ENCODE measurements around the gene MTHFD2L.

MTHFD2L gene

GRCh38 chr4:74309223-74309622 lies 151.3 kb downstream of the MTHFD2L start:
- no peak overlapping the region for H3K4me3 Mint-ChIP-seq
- no peaks in the 10 kb centered on the region for H3K4me1 Mint-ChIP-seq
- H3K27ac Mint-ChIP-seq: no peak overlapping the region
- no peak for TF ChIP-seq CTCF (IDR thresholded peaks at IDR 0.05)
- H3K27me3 Mint-ChIP-seq (ENCODE audit: low read depth, poor library complexity): no peaks in the 10 kb centered on the region
- DNase-seq: no peak
- no peaks in the 10 kb centered on the region for H3K36me3 Mint-ChIP-seq (ENCODE audit: low read depth)
- H3K9me3 Mint-ChIP-seq: no peaks in the 10 kb centered on the region

GRCh38 chr4:74311696-74312313 lies 153.9 kb downstream of the MTHFD2L start:
- Mint-ChIP-seq H3K4me3 (no peak overlapping the region), H3K4me1 (no peaks in the 10 kb centered on the region), H3K9me3 (no peaks in the 10 kb centered on the region), H3K36me3 (ENCODE audit: low read depth) (no peaks in the 10 kb centered on the region), H3K27ac (no peak overlapping the region), H3K27me3 (ENCODE audit: low read depth, poor library complexity) (peaks cover 4% of the 10 kb centered on the region)
- peak; percentile 32 for TF ChIP-seq CTCF (IDR thresholded peaks at IDR 0.05)
- peak; percentile 12 for DNase-seq

GRCh38 chr4:74314329-74314728 lies 156.4 kb downstream of the MTHFD2L start:
- Mint-ChIP-seq H3K27me3 (ENCODE audit: low read depth, poor library complexity) (peaks cover 4% of the 10 kb centered on the region), H3K4me1 (no peaks in the 10 kb centered on the region), H3K4me3 (no peak overlapping the region), H3K36me3 (ENCODE audit: low read depth) (no peaks in the 10 kb centered on the region), H3K27ac (no peak overlapping the region), H3K9me3 (no peaks in the 10 kb centered on the region)
- TF ChIP-seq CTCF (IDR thresholded peaks at IDR 0.05): no peak
- DNase-seq: no peak

GRCh38 chr4:74314944-74315343 lies 157.0 kb downstream of the MTHFD2L start:
- no peaks in the 10 kb centered on the region for H3K36me3 Mint-ChIP-seq (ENCODE audit: low read depth)
- H3K4me3 Mint-ChIP-seq: no peak overlapping the region
- H3K27ac Mint-ChIP-seq: no peak overlapping the region
- H3K9me3 Mint-ChIP-seq: no peaks in the 10 kb centered on the region
- peaks cover 4% of the 10 kb centered on the region for H3K27me3 Mint-ChIP-seq (ENCODE audit: low read depth, poor library complexity)
- DNase-seq: no peak
- no peak for TF ChIP-seq CTCF (IDR thresholded peaks at IDR 0.05)
- H3K4me1 Mint-ChIP-seq: no peaks in the 10 kb centered on the region

- H3K27me3 Mint-ChIP-seq (ENCODE audit: low read depth, poor library complexity): peaks cover 4% of the 10 kb centered on the region
- TF ChIP-seq CTCF (IDR thresholded peaks at IDR 0.05): no peak
- H3K4me1 Mint-ChIP-seq: no peaks in the 10 kb centered on the region
- no peaks in the 10 kb centered on the region for H3K9me3 Mint-ChIP-seq
- no peak overlapping the region for H3K27ac Mint-ChIP-seq
- DNase-seq: no peak
- no peaks in the 10 kb centered on the region for H3K36me3 Mint-ChIP-seq (ENCODE audit: low read depth)
- no peak overlapping the region for H3K4me3 Mint-ChIP-seq
Observed at GRCh38 chr4:74315376-74315775, 157.5 kb downstream of the MTHFD2L start.

- no peak for TF ChIP-seq CTCF (IDR thresholded peaks at IDR 0.05)
- no peaks in the 10 kb centered on the region for H3K9me3 Mint-ChIP-seq
- no peaks in the 10 kb centered on the region for H3K4me1 Mint-ChIP-seq
- H3K27me3 Mint-ChIP-seq (ENCODE audit: low read depth, poor library complexity): peaks cover 4% of the 10 kb centered on the region
- DNase-seq: no peak
- no peak overlapping the region for H3K4me3 Mint-ChIP-seq
- no peak overlapping the region for H3K27ac Mint-ChIP-seq
- no peaks in the 10 kb centered on the region for H3K36me3 Mint-ChIP-seq (ENCODE audit: low read depth)
Observed at GRCh38 chr4:74316397-74316796, 158.5 kb downstream of the MTHFD2L start.
